ENCODE data around the gene ASTL. TPM values are rescaled to one million over a fixed set of nuclear protein-coding genes. Genes with fewer than 3 reads are reported as not detected.

Gene ASTL
- total RNA-seq, 1 experiment from 2014 or later, result 0.79 TPM

DNA sequence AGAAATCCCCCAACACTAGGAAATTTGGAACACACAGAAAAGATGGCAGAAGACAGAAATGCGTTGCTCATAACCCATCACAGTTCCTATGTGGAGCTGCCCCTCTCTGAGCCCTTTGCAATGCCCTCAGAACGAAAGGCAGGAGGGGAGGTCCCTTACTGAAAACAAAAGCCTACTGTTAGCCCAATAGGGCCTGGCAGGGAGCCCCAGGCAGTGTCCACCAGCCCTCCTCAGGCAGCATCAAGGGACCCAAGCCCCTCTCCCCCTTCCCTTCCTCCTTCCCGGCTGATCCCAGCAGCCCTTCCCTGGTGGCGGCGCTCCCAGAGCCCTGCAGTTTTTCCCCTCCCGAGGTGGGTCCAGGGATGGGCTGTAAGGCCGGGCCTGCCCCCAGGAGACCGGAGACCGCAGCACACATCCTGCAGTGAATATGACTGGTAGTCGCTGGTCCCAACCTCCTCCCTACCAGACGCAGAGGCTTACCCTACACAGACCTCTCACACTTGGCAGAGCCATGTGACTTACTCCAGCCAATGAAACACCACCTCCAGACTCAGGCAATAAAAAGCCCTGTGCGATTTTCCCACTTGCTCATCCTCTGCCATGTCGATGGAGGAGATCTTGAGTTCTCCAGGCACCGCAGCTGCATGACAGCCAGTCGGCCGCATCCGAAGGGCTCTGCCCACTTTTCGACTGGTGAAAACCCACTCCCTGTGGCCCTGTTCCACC, 26.3 kb upstream of the ASTL start (continued):
- TF ChIP-seq, protein P1, sequence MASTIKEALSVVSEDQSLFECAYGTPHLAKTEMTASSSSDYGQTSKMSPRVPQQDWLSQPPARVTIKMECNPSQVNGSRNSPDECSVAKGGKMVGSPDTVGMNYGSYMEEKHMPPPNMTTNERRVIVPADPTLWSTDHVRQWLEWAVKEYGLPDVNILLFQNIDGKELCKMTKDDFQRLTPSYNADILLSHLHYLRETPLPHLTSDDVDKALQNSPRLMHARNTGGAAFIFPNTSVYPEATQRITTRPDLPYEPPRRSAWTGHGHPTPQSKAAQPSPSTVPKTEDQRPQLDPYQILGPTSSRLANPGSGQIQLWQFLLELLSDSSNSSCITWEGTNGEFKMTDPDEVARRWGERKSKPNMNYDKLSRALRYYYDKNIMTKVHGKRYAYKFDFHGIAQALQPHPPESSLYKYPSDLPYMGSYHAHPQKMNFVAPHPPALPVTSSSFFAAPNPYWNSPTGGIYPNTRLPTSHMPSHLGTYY (CRISPR knock-in tag; IDR thresholded peaks at IDR 0.05), result no peak
- no peak for TF ChIP-seq FOXP1 (CRISPR knock-in tag; IDR thresholded peaks at IDR 0.05; ENCODE audit: borderline replicate concordance)
- TF ChIP-seq, protein P2, sequence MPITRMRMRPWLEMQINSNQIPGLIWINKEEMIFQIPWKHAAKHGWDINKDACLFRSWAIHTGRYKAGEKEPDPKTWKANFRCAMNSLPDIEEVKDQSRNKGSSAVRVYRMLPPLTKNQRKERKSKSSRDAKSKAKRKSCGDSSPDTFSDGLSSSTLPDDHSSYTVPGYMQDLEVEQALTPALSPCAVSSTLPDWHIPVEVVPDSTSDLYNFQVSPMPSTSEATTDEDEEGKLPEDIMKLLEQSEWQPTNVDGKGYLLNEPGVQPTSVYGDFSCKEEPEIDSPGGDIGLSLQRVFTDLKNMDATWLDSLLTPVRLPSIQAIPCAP (CRISPR knock-in tag; IDR thresholded peaks at IDR 0.05), result no peak
- TF ChIP-seq, protein P3, sequence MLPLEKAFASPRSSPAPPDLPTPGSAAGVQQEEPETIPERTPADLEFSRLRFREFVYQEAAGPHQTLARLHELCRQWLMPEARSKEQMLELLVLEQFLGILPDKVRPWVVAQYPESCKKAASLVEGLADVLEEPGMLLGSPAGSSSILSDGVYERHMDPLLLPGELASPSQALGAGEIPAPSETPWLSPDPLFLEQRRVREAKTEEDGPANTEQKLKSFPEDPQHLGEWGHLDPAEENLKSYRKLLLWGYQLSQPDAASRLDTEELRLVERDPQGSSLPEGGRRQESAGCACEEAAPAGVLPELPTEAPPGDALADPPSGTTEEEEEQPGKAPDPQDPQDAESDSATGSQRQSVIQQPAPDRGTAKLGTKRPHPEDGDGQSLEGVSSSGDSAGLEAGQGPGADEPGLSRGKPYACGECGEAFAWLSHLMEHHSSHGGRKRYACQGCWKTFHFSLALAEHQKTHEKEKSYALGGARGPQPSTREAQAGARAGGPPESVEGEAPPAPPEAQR (CRISPR knock-in tag; IDR thresholded peaks at IDR 0.05), result no peak
- TF ChIP-seq, protein P4, sequence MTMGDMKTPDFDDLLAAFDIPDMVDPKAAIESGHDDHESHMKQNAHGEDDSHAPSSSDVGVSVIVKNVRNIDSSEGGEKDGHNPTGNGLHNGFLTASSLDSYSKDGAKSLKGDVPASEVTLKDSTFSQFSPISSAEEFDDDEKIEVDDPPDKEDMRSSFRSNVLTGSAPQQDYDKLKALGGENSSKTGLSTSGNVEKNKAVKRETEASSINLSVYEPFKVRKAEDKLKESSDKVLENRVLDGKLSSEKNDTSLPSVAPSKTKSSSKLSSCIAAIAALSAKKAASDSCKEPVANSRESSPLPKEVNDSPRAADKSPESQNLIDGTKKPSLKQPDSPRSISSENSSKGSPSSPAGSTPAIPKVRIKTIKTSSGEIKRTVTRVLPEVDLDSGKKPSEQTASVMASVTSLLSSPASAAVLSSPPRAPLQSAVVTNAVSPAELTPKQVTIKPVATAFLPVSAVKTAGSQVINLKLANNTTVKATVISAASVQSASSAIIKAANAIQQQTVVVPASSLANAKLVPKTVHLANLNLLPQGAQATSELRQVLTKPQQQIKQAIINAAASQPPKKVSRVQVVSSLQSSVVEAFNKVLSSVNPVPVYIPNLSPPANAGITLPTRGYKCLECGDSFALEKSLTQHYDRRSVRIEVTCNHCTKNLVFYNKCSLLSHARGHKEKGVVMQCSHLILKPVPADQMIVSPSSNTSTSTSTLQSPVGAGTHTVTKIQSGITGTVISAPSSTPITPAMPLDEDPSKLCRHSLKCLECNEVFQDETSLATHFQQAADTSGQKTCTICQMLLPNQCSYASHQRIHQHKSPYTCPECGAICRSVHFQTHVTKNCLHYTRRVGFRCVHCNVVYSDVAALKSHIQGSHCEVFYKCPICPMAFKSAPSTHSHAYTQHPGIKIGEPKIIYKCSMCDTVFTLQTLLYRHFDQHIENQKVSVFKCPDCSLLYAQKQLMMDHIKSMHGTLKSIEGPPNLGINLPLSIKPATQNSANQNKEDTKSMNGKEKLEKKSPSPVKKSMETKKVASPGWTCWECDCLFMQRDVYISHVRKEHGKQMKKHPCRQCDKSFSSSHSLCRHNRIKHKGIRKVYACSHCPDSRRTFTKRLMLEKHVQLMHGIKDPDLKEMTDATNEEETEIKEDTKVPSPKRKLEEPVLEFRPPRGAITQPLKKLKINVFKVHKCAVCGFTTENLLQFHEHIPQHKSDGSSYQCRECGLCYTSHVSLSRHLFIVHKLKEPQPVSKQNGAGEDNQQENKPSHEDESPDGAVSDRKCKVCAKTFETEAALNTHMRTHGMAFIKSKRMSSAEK (CRISPR knock-in tag; IDR thresholded peaks at IDR 0.05; ENCODE audit: borderline replicate concordance), result no peak

DNA sequence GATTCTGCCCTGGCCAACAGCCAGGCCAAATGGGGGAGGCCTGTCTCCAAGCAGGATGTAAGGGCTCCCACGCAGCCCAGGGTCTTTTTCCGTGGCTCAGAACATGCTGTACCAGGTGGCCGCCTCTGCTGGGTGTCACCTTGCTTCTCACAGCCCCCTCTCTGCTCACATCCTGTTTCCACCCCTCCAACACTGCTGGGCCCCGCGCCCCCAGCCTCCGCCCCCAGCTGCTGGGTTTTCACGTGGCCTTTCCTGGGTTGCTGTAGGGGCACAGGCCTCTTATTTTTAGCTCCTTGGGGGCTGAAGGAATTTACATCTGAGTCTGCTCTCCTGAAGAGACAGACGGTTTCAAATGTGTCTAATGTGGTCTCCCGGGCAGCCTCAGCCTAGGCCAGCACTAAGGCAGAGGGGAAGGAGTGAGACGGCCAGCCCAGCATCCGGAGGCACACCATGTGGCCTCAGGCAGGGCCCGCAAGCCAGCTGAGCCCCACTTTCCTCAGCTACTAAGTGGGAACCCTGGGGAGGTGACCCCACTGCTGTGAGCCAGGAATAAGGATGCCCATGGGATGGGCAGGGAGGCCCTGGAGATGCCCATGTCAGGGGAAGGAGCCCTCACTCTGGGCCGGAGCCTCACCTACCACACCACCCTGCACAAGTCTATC, 25.6 kb upstream of the ASTL start:
- H3K27me3 Mint-ChIP-seq (ENCODE audit: low read depth), result no peaks in the 10 kb centered on the region; the same call in 1 of the 2 replicates
- no peak for DNase-seq (ENCODE audit: low spot score)
- H3K36me3 Mint-ChIP-seq, result no peaks in the 10 kb centered on the region
- no peak overlapping the region for H3K27ac Mint-ChIP-seq
- ChIA-PET CTCF (interaction anchor here (1.0 to 2.1 kb wide), 5 partner anchors 10 to 47 kb away, joined by 3 to 11 read pairs (median 4); partner anchors contain the start of genes ADRA2B and ASTL), POLR2A (no interaction called here)
- no peak overlapping the region for H3K4me3 Mint-ChIP-seq
- peaks cover 22% of the 10 kb centered on the region for H3K4me1 Mint-ChIP-seq
- ATAC-seq, result no peak
- peaks cover 4% of the 10 kb centered on the region; the same call in 1 of the 2 replicates for H3K9me3 Mint-ChIP-seq
- TF ChIP-seq NFYB (CRISPR knock-in tag; conservative IDR thresholded peaks at IDR 0.05; ENCODE audit: low read depth) (no peak), TCF7 (CRISPR knock-in tag; IDR thresholded peaks at IDR 0.05; ENCODE audit: low read depth) (no peak), ZNF219 (CRISPR knock-in tag; IDR thresholded peaks at IDR 0.05; ENCODE audit: borderline replicate concordance) (no peak), ZNF121 (CRISPR knock-in tag; IDR thresholded peaks at IDR 0.05) (no peak), SP1 (CRISPR knock-in tag; conservative IDR thresholded peaks at IDR 0.05) (no peak), ZNF416 (CRISPR knock-in tag; IDR thresholded peaks at IDR 0.05) (no peak), RORB (CRISPR knock-in tag; IDR thresholded peaks at IDR 0.05) (no peak), GRHL2 (CRISPR knock-in tag; IDR thresholded peaks at IDR 0.05; ENCODE audit: insufficient replicate concordance, severe bottlenecking) (no peak)
- TF ChIP-seq, protein P5, sequence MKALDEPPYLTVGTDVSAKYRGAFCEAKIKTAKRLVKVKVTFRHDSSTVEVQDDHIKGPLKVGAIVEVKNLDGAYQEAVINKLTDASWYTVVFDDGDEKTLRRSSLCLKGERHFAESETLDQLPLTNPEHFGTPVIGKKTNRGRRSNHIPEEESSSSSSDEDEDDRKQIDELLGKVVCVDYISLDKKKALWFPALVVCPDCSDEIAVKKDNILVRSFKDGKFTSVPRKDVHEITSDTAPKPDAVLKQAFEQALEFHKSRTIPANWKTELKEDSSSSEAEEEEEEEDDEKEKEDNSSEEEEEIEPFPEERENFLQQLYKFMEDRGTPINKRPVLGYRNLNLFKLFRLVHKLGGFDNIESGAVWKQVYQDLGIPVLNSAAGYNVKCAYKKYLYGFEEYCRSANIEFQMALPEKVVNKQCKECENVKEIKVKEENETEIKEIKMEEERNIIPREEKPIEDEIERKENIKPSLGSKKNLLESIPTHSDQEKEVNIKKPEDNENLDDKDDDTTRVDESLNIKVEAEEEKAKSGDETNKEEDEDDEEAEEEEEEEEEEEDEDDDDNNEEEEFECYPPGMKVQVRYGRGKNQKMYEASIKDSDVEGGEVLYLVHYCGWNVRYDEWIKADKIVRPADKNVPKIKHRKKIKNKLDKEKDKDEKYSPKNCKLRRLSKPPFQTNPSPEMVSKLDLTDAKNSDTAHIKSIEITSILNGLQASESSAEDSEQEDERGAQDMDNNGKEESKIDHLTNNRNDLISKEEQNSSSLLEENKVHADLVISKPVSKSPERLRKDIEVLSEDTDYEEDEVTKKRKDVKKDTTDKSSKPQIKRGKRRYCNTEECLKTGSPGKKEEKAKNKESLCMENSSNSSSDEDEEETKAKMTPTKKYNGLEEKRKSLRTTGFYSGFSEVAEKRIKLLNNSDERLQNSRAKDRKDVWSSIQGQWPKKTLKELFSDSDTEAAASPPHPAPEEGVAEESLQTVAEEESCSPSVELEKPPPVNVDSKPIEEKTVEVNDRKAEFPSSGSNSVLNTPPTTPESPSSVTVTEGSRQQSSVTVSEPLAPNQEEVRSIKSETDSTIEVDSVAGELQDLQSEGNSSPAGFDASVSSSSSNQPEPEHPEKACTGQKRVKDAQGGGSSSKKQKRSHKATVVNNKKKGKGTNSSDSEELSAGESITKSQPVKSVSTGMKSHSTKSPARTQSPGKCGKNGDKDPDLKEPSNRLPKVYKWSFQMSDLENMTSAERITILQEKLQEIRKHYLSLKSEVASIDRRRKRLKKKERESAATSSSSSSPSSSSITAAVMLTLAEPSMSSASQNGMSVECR (CRISPR knock-in tag; IDR thresholded peaks at IDR 0.05; ENCODE audit: borderline replicate concordance), result no peak
- TF ChIP-seq, protein P6, sequence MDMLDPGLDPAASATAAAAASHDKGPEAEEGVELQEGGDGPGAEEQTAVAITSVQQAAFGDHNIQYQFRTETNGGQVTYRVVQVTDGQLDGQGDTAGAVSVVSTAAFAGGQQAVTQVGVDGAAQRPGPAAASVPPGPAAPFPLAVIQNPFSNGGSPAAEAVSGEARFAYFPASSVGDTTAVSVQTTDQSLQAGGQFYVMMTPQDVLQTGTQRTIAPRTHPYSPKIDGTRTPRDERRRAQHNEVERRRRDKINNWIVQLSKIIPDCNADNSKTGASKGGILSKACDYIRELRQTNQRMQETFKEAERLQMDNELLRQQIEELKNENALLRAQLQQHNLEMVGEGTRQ (CRISPR knock-in tag; IDR thresholded peaks at IDR 0.05), result no peak
- TF ChIP-seq, protein P4 (CRISPR knock-in tag; IDR thresholded peaks at IDR 0.05; ENCODE audit: borderline replicate concordance), result no peak
